Upper lobe of right lung (tissue), 1 donor: ENCODE data around the gene DNAJB12. TPM values are rescaled to one million over a fixed set of nuclear protein-coding genes. Genes with fewer than 3 reads are reported as not detected.
"Not testable (repeated sequence)": the region's sequence is repeated elsewhere in the genome, so short reads cannot be mapped to it uniquely, and the experiment has no call there.

Experiments used
- ATAC-seq: fragments of 200-7000 bp; cut with Tn5 transposase; one replicate; pipeline ENCODE4 v1.9.1; 2020; ENCODE audit warnings: mild to moderate bottlenecking, moderate library complexity
- DNase-seq: peaks from one replicate; pipeline ENCODE4 v3.0.0-alpha.2; 2020
- H3K27ac ChIP-seq: fragments of 200-600 bp; one replicate; pipeline ENCODE4 v1.8.0; 2022
- H3K27me3 ChIP-seq: fragments of 200-600 bp; one replicate; pipeline ENCODE4 v1.8.0; 2022; ENCODE audit warnings: mild to moderate bottlenecking
- H3K36me3 ChIP-seq: fragments of 200-600 bp; one replicate; pipeline ENCODE4 v1.8.0; 2022
- H3K4me1 ChIP-seq: fragments of 200-600 bp; one replicate; pipeline ENCODE4 v1.8.0; 2022
- H3K4me3 ChIP-seq: fragments of 200-600 bp; one replicate; pipeline ENCODE4 v1.8.0; 2022; ENCODE audit warnings: mild to moderate bottlenecking
- H3K9me3 ChIP-seq: fragments of 200-600 bp; one replicate; pipeline ENCODE4 v1.8.0; 2022
- intact Hi-C: fragments of 100-400 bp; cut with DNase I; formaldehyde crosslinking; loops from one replicate; pipeline ENCODE4 v1.11.0; 2022
- total RNA-seq: library from RNA; stranded (reverse); fragmentation: NEBNext Ultra II Directional; extraction: Animal tissue kit (Norgen Biotek cat#: 25700); gene quantifications from one replicate; pipeline ENCODE4 v1.2.1, GENCODE V29; 2021
- TF ChIP-seq, protein P1 (sequence below): fragments of 200-600 bp; IDR thresholded peaks from one replicate; pipeline ENCODE4 v1.8.0; 2022; ENCODE audit warnings: antibody characterized with exemption
- donor health status: DM: no; HTN: yes; CAD: no; lungs with severe emphysema.

DNAJB12 gene
- total RNA-seq, 1 donor from 2014 or later: 39.9 TPM

DNA sequence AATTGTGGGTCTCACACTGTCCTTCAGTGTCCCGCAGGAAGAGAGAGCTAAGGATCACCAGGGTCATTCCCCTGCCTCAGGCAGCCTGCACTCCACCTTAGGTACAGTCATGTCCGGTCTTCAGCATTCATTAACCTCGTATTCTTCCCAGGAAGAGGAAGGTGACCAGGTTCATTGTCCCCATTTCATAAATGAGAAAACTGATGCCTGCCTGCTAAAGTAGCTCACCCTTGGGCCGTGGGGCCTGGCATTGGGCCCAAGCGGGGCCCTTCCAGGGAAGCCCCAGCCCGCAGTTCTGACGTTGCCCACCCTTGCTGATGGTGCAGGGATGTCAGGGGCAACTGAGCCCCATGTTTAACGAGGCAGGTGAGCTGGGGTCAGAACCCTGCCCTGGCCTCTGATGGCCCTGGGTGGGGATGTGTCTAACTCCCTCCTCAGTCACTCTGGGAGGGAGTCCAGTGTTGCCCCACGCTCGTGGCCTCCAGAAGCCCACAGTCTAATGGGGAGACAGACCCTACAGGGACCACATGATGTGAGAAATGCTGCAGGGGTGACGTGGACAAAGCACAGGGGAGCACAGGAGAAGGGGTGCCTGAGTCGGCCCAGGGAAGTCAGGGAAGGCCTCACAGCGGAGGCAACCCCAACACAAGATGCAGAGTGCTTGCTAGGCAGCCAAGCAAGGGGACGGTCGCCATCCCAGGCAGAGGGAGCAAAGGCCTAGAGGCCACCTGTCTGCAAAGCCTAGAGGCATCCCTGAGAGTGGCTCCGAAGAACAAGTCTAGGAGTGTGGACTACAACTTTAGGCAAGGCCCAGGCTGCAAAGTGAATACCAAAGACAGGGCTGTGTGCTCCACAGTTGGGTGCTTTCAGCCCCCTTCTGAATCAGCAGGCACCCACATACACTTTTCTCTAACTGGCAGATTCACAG, 55.9 kb downstream of the DNAJB12 start:
- Histone ChIP-seq H3K4me3 (no peak overlapping the region), H3K27me3 (no peaks in the 10 kb centered on the region), H3K27ac (peak overlapping the region; percentile 96), H3K36me3 (no peaks in the 10 kb centered on the region), H3K4me1 (peaks cover 18% of the 10 kb centered on the region), H3K9me3 (no peaks in the 10 kb centered on the region)
- DNase-seq (no peak), ATAC-seq (no peak)
- intact Hi-C loops: no loop called here
- TF ChIP-seq, protein P1, sequence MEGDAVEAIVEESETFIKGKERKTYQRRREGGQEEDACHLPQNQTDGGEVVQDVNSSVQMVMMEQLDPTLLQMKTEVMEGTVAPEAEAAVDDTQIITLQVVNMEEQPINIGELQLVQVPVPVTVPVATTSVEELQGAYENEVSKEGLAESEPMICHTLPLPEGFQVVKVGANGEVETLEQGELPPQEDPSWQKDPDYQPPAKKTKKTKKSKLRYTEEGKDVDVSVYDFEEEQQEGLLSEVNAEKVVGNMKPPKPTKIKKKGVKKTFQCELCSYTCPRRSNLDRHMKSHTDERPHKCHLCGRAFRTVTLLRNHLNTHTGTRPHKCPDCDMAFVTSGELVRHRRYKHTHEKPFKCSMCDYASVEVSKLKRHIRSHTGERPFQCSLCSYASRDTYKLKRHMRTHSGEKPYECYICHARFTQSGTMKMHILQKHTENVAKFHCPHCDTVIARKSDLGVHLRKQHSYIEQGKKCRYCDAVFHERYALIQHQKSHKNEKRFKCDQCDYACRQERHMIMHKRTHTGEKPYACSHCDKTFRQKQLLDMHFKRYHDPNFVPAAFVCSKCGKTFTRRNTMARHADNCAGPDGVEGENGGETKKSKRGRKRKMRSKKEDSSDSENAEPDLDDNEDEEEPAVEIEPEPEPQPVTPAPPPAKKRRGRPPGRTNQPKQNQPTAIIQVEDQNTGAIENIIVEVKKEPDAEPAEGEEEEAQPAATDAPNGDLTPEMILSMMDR: no peak

DNA sequence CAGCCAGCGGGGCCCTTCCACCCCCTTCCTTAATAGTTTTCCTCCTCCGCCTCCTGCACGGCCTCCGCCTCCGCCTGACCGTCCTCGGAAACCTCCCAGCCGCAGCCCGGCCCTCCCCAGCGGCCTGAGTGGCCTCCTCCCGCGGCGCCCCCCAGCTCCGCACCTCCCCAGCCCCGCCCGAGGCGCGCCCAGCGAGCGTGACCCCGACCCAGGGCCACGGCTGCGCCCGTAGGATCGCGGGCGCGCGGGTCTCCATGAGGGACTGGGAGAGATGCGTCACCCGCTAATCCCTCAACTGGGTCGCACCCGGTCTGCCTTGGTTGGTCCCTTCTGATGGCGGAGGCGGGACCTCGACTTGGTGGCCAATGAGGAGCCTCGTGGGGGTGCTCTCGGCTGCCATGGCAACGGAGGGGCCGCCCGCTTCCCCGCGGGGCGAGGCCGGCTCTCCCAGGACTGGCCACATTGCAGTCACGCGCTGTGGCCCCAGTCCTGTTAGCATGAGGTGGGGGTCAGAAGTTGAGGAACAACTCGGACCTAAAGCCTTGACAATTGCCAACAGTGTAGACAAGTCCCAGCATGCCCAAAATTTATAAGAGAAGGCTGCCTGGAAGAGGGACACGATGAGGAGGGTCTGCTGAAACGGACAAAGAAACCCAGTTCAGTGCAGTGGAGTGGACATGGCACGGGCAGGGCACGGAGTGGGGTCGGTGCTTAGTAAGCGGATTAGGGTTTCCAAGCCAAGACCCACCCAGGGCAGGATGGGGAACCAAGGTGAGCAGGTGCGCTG, 56.7 kb downstream of the DNAJB12 start:
- H3K27me3 ChIP-seq: no peaks in the 10 kb centered on the region
- H3K27ac ChIP-seq: peak overlapping the region; percentile 96
- H3K4me3 ChIP-seq: peak overlapping the region; percentile 62
- peaks cover 18% of the 10 kb centered on the region for H3K4me1 ChIP-seq
- DNase-seq (peak; percentile 98), ATAC-seq (peak; percentile 97)
- intact Hi-C loops: no loop called here
- no peaks in the 10 kb centered on the region for H3K9me3 ChIP-seq
- TF ChIP-seq, protein P1: no peak
- H3K36me3 ChIP-seq: no peaks in the 10 kb centered on the region

DNA sequence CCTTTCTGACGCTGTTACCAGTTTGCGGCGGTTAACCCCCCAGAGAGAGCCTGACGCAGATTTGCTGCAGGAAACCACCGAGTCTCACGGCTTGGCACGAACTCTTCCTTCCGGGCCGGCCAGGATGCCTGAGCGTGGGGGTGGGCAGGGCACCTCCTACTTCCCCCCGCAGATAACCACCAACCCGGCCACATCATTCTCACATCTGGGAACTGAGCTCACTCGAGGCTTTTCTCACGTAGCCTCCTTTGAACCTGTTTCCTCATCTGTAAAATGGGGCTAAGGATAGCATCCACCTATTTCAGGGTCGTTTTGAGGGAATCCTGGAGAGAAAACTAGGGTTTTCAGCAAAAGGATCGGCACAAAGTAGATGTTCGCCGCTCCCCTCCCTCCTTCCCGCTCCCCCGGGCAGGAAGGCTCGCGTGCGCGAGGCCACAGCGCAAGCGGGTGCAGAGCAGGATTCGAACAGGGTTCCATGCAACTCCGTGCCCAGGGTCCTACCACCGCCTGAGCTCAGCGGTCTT, 57.4 kb downstream of the DNAJB12 start:
- DNase-seq: peak; percentile 89

DNA sequence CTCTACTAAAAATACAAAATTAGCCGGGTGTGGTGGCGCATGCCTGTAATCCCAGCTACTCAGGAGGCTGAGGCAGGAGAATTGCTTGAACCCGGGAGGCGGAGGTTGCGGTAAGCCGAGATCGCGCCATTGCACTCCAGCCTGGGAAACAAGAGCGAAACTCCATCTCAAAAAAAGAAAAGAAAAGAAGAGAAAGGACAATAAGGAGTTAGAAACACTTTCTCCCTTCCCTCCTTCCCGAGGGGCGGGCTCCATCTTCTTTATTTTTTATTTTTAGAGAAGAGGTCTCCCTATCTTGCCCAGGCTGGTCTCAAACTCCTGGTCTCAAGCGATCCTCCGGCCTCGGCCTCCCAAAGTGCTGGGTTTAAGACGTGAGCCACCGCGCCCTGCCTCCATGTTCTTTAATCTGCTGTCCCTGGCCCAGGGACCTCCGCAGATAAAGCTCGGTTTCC, 57.9 kb downstream of the DNAJB12 start:
- Histone ChIP-seq H3K4me3 (peak overlapping the region; percentile 62), H3K27ac (peak overlapping the region; percentile 96), H3K4me1 (peaks cover 18% of the 10 kb centered on the region)
- DNase-seq, H3K36me3 ChIP-seq, ATAC-seq, H3K27me3 ChIP-seq, H3K9me3 ChIP-seq, intact Hi-C loops: not testable (repeated sequence)

More for the DNA sequence above, 57.4 kb downstream of the DNAJB12 start:
- H3K4me1 ChIP-seq: peaks cover 18% of the 10 kb centered on the region
- no peaks in the 10 kb centered on the region for H3K27me3 ChIP-seq
- H3K27ac ChIP-seq: peak overlapping the region; percentile 96
- no peaks in the 10 kb centered on the region for H3K36me3 ChIP-seq
- no peaks in the 10 kb centered on the region for H3K9me3 ChIP-seq
- ATAC-seq: peak; percentile 83
- peak overlapping the region; percentile 62 for H3K4me3 ChIP-seq
- intact Hi-C loops: no loop called here
- TF ChIP-seq, protein P1: no peak

DNA sequence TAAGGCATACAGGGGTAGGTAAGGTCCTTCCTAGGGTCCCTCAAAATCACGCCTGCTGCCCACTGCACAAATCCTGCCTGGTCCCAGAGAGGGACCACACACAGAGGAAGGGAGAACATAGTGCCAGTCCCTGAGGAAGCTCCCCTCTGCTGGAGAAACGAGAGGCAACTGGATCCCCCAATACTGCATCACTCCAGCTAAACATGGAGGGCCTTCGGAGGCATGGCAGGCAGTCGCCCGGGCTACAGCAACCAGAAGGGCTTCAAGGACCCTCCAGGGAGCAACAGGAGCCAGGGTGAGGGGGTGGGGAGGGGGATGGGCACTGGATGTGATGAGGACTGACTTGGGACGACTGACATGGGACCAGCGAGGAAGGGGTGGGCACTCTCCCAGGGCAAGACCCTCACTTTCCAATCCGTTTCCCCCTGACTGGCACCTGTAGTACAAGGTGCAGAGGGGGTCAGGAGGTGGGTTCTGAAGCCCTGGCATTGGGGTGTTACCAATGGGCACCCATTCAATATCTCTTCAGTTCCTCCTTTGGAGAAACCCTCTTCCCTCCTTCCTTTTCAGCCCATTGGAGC, 59.3 kb downstream of the DNAJB12 start:
- H3K4me3 ChIP-seq: no peak overlapping the region
- peaks cover 18% of the 10 kb centered on the region for H3K4me1 ChIP-seq
- no peak for DNase-seq
- ATAC-seq: no peak
- no peak overlapping the region for H3K27ac ChIP-seq
- intact Hi-C loops: no loop called here
- TF ChIP-seq, protein P1: no peak
- no peaks in the 10 kb centered on the region for H3K27me3 ChIP-seq
- H3K9me3 ChIP-seq: no peaks in the 10 kb centered on the region
- H3K36me3 ChIP-seq: no peaks in the 10 kb centered on the region
